HS-5 (cell line): Measurements from ENCODE around the gene ANAPC7.
"Not testable (repeated sequence)": the region's sequence is repeated elsewhere in the genome, so short reads cannot be mapped to it uniquely, and the experiment has no call there.

Experiments used
- DNase-seq: peaks from one replicate; pipeline ENCODE4 v3.0.0-alpha.2; 2012; ENCODE audit warnings: low read depth

Gene ANAPC7

GRCh38 chr12:110403146-110403975 is at the start of gene ANAPC7:
TSS of gene ANAPC7 (minus strand) at chr12:110403708. CDS start at chr12:110403627, 81 bp downstream.
- peak; percentile 73 for DNase-seq

GRCh38 chr12:110451263-110451662 is 47.8 kb upstream of the ANAPC7 start:
- DNase-seq = no peak

- DNase-seq = peak; percentile 67
Observed at GRCh38 chr12:110449799-110450497, 46.4 kb upstream of the ANAPC7 start, which contains the start of gene ARPC3. TSS of gene ARPC3 (minus strand) at chr12:110450337. CDS start at chr12:110450260, 77 bp downstream.

- DNase-seq = no peak
Observed at GRCh38 chr12:110444455-110444854, 40.9 kb upstream of the ANAPC7 start.

GRCh38 chr12:110436231-110436630 is 32.7 kb upstream of the ANAPC7 start:
- no peak for DNase-seq

- DNase-seq = no peak
Observed at GRCh38 chr12:110431957-110432587, 28.6 kb upstream of the ANAPC7 start.

GRCh38 chr12:110429676-110430075 is 26.2 kb upstream of the ANAPC7 start:
- DNase-seq = not testable (repeated sequence)

GRCh38 chr12:110426406-110426805 is 22.9 kb upstream of the ANAPC7 start:
- no peak for DNase-seq

GRCh38 chr12:110424237-110424636 is 20.7 kb upstream of the ANAPC7 start:
- DNase-seq = no peak

GRCh38 chr12:110421701-110422100 is 18.2 kb upstream of the ANAPC7 start:
- no peak for DNase-seq

GRCh38 chr12:110421159-110421661 is 17.7 kb upstream of the ANAPC7 start:
- no peak for DNase-seq

- DNase-seq = not testable (repeated sequence)
Observed at GRCh38 chr12:110420644-110421043, 17.1 kb upstream of the ANAPC7 start.

- DNase-seq = not testable (repeated sequence)
Observed at GRCh38 chr12:110417113-110417512, 13.6 kb upstream of the ANAPC7 start.

GRCh38 chr12:110410086-110410485 is 6.6 kb upstream of the ANAPC7 start:
- DNase-seq = not testable (repeated sequence)

GRCh38 chr12:110405126-110405662 is 1.7 kb upstream of the ANAPC7 start:
- DNase-seq = not testable (repeated sequence)

GRCh38 chr12:110403976-110404682 is 621 bp upstream of the ANAPC7 start:
- DNase-seq = peak; percentile 48

- no peak for DNase-seq
Observed at GRCh38 chr12:110382683-110383082, 20.8 kb downstream of the ANAPC7 start.

- DNase-seq = no peak
Observed at GRCh38 chr12:110379631-110380030, 23.9 kb downstream of the ANAPC7 start.

- no peak for DNase-seq
Observed at GRCh38 chr12:110379197-110379596, 24.3 kb downstream of the ANAPC7 start.

GRCh38 chr12:110378131-110378790 is 25.2 kb downstream of the ANAPC7 start:
- not testable (repeated sequence) for DNase-seq
